Stomach (tissue), 4 donors: Measurements from ENCODE around the gene CDK2AP2.

ENCODE experiments used
- EP300 ChIP-seq: sonication (generic); formaldehyde crosslinking; IDR thresholded peaks from one replicate; pipeline ENCODE4 v1.6.1; 2017; ENCODE audit warnings: antibody characterized with exemption
- POLR2A ChIP-seq, 4 donors: fragments of 450-650 bp; IDR thresholded peaks; one replicate each; pipeline ENCODE4 v1.6.1; 2016; ENCODE audit warnings: antibody characterized with exemption in 4 of 4, control low read depth in 2 of 4, mild to moderate bottlenecking in 1 of 4, moderate library complexity in 1 of 4
- POLR2AphosphoS5 ChIP-seq, 3 donors: sonication (generic); formaldehyde crosslinking; IDR thresholded peaks; one replicate each; pipeline ENCODE4 v1.6.1; 2016; ENCODE audit warnings: antibody characterized with exemption in 3 of 3
- TF ChIP-seq, protein P1 (sequence below), 7 experiments: fragments of 450-650 bp in 4 of 7; fragments of 200-600 bp in 3 of 7; sonication (generic) in 3 of 7; IDR thresholded peaks; one replicate each; pipeline ENCODE4 v1.5.1; 2016 to 2019; ENCODE audit warnings: antibody characterized with exemption in 7 of 7, control low read depth in 2 of 7, mild to moderate bottlenecking in 1 of 7

DNA sequence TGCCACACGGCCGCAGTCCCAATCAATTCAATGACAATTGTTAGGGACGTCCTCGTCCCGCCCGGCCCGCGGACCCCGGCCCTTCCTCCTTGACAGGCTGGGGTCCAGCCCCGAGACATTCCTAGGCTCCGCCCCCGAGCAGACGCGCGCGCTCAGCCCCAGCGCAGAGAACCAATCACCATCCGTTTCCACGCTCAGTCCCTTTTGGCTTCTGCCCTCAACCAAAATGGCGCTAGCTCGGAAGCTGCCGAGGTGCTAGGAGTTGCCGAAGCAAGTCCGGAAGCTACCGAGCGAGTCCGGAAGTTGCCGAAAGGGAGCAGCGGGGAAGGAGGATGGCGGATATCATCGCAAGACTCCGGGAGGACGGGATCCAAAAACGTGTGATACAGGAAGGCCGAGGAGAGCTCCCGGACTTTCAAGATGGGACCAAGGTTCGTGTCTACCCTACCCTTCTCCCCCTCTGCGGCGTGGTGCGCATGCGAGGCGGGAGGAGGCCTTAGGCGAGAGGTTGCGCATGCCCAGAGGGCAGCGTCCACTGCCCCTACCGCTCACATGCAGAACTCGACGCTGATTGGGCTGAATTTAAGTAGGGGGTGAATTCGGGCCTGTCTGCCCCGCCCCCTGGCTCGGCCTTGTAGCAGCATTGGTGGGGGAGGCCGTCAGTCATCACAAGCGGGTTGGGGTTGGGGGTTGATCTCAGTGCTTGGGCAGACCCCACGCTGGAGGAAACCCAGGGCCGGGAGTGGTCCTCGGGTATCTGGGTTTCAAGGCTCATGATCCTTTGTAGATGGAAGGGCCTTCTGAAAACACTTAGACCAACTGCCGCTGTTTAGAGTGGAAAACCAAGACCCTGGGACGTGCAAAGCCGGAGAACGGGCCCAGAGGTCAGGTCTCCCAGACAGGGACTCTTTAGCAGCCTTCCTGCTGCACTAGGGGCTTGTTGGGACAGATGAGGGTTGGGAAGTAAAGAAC is 24.8 kb downstream of the CDK2AP2 start, which contains the start of gene AIP:
- no peak for TF ChIP-seq POLR2A (IDR thresholded peaks at IDR 0.05)
- TF ChIP-seq, protein P1, sequence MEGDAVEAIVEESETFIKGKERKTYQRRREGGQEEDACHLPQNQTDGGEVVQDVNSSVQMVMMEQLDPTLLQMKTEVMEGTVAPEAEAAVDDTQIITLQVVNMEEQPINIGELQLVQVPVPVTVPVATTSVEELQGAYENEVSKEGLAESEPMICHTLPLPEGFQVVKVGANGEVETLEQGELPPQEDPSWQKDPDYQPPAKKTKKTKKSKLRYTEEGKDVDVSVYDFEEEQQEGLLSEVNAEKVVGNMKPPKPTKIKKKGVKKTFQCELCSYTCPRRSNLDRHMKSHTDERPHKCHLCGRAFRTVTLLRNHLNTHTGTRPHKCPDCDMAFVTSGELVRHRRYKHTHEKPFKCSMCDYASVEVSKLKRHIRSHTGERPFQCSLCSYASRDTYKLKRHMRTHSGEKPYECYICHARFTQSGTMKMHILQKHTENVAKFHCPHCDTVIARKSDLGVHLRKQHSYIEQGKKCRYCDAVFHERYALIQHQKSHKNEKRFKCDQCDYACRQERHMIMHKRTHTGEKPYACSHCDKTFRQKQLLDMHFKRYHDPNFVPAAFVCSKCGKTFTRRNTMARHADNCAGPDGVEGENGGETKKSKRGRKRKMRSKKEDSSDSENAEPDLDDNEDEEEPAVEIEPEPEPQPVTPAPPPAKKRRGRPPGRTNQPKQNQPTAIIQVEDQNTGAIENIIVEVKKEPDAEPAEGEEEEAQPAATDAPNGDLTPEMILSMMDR (IDR thresholded peaks at IDR 0.05): peak in 3 of 7 experiments; percentile 22 to 41 (median 24)
- peak; percentile 30 to 96 (median 63) for TF ChIP-seq POLR2AphosphoS5 (IDR thresholded peaks at IDR 0.05)
- no peak for TF ChIP-seq EP300
